Pancreas (tissue), 10 donors: ENCODE measurements around the gene HSPA5. TPM values are rescaled to one million over a fixed set of nuclear protein-coding genes. Genes with fewer than 3 reads are reported as not detected.
"Not testable (repeated sequence)": the region's sequence is repeated elsewhere in the genome, so short reads cannot be mapped to it uniquely, and the experiment has no call there.

Experiments used
- ATAC-seq, 4 donors: fragments of 200-7000 bp; cut with Tn5 transposase; one replicate each; pipeline versions ENCODE4 v1.8.0 to v1.9.1; 2020; ENCODE audit warnings: mild to moderate bottlenecking in 4 of 4, moderate library complexity in 4 of 4
- DNase-seq, 6 donors: peaks; one replicate each; pipeline ENCODE4 v3.0.0-alpha.2; 2020
- FAIRE-seq: peaks from 2 replicates; lab custom pipeline; 2012; peaks lifted over from hg19 to GRCh38; lab: Jason Lieb, UNC
- H3K27ac ChIP-seq, 4 donors: fragments of 200-600 bp; sonication (generic); 1 replicate in 3 of 4; 2 replicates in 1 of 4; pipeline versions ENCODE4 v1.5.0 to v1.8.0; 2020
- H3K27me3 ChIP-seq, 4 donors: fragments of 200-600 bp; one replicate each; pipeline ENCODE4 v1.8.0; 2021
- H3K36me3 ChIP-seq, 3 donors: fragments of 200-600 bp; sonication (generic) in 1 of 3; one replicate each; pipeline versions ENCODE4 v1.5.0 to v1.8.0; 2020 to 2021
- H3K4me1 ChIP-seq, 3 donors: fragments of 200-600 bp; one replicate each; pipeline ENCODE4 v1.8.0; 2021
- H3K4me3 ChIP-seq, 4 donors: fragments of 200-600 bp; sonication (generic) in 2 of 4; one replicate each; pipeline versions ENCODE4 v1.5.0 to v1.8.0; 2020 to 2021
- H3K9me3 ChIP-seq, 4 donors: fragments of 200-600 bp; one replicate each; pipeline ENCODE4 v1.8.0; 2021
- WGBS, 2 donors: extraction: QIAGEN DNeasy Blood & Tissue Kit; methylation state at CpG; one replicate each; pipeline ENCODE4 v1.1.7; 2013; 5-methylcytosine and 5-hydroxymethylcytosine counted together
- intact Hi-C, 3 donors: fragments of 100-400 bp; cut with DNase I; formaldehyde crosslinking; loops; one replicate each; pipeline versions ENCODE4 v1.11.1 to v1.14.2; 2022
- polyA plus RNA-seq, 2 donors: library from polyadenylated mRNA; stranded (reverse); fragments of 200-250 nt; gene quantifications; one replicate each; pipeline ENCODE4 v1.2.3, GENCODE V29; 2013
- total RNA-seq, 6 donors: library from RNA; stranded (reverse); fragmentation: NEBNext Ultra II Directional in 4 of 6; extraction: Animal tissue kit (Norgen Biotek cat#: 25700) in 4 of 6; gene quantifications; one replicate each; pipeline versions ENCODE4 v1.2.1 to v1.2.4, GENCODE V29; 2021 to 2023
- TF ChIP-seq, protein P1 (sequence below), 4 donors: fragments of 200-600 bp; sonication (generic) in 3 of 4; IDR thresholded peaks; one replicate each; pipeline versions ENCODE4 v1.5.0 to v1.8.0; 2021; ENCODE audit warnings: antibody characterized with exemption in 4 of 4
- donor health status: healthy with polysubstance abuse.
- donor health status: DM: no; HTN: no; CAD: no; lungs with moderate emphysema.
- donor health status: DM: no; HTN: no; CAD: no.
- donor health status: control.
- donor health status: control.
- donor health status: Bipolar disorder and iron deficiency.
- donor health status: DM: yes; HTN: yes; CAD: no.
- donor health status: DM: no; HTN: no; CAD: no.
- donor health status: DM: no; HTN: no; CAD: no.
- donor health status: DM: yes; HTN: yes; CAD: no.

The HSPA5 gene
- total and polyA plus RNA-seq, 8 donors, result 50.2 to 248 (median 165) TPM

DNA sequence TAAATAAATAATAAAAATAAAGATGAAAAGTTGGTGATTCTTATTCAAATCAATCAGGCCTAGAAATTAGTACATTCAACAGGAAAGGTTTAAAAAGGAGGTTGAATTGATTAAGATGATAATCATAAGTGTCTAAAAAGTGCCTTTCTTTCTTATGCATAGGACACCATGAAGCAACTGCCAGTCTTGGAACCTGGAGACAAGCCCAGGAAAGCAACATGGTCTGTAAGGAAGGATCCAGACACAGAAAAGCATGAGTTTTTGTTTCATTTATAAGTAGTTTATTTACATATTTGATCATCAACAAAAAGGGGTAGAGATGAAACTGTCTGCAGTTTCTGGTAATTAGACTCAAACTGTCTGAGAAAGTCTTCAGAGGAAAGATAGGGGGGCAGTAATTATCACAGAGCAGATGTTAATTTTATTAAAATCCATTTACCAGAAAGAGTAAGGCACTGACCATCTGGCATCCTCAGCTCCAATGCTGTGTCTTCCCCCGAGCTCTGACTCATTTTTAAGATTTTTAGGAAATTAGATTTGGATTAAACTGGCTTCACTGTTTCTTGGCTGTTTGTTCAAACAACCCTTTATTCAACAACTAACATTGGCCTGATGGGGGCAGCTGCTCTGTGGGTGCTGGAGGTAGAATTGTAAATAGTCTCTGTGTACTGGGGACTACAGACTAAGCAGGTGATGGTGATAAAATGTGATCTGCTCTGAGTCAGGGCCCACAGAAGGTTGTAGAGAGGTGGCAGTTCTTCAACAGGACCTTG, 38.1 kb downstream of the HSPA5 start:
- intact Hi-C loops, result no loop called here

DNA sequence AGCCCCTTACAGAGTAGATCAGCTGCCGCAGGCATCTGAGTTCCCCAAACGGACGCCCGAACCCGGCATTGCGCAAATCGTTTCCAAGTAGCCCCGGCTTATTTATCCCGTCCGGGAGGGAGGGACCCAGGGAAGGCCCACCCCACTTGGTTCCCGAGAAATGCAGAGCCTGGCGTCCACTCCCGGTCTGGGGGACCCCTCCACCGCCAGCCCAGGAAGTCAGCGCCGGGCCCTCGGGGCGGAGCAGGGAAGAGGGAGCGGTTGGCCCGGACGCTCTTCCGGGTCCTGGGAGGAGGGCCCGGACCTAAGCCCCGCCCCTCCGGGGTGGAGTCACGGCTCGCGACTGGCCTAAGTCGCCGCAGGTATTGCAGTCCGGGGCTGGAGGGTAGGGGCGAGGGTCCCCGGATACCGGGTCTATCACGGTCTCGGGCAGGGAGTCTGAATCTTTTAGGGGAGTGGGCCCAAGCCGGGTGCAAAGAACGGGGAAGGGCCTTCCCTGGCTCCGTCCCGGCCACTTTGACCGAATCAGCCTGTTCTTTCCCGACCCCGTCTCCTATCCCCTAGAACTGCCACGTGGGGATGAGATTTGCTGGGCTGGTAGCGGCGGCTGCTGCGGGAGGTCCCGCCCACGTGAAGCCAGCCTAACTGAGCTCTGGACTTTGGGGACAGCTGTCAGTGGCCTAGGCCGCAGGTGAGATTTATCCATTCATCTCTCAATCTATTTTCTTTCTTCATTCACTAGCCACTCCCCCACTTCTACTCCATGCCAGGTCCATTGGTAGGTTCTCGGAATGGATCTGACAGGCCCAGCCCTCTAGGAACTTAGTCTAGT, 40.7 kb downstream of the HSPA5 start, which contains the start of gene RABEPK:
Gene RABEPK, plus strand, starts transcription at position 327 of the 832 bp plus-strand sequence. CDS start 2,472 bp downstream, outside the sequence.
- Histone ChIP-seq H3K4me3 (peak within 1 kb of the TSS; percentile 61 to 77 (median 68)), H3K36me3 (peaks cover 0 to 5% (median 0%) of the 10 kb centered on the region in 3 donors), H3K9me3 (no peaks in the 10 kb centered on the region), H3K4me1 (no peaks in the 10 kb centered on the region), H3K27me3 (no peaks in the 10 kb centered on the region), H3K27ac (peak within 1 kb of the TSS; percentile 65 to 91 (median 76))
- ATAC-seq (peak; percentile 99 to 100 (median 99)), FAIRE-seq (no peak), DNase-seq (peak; percentile 89 to 97 (median 94))
- TF ChIP-seq, protein P1, sequence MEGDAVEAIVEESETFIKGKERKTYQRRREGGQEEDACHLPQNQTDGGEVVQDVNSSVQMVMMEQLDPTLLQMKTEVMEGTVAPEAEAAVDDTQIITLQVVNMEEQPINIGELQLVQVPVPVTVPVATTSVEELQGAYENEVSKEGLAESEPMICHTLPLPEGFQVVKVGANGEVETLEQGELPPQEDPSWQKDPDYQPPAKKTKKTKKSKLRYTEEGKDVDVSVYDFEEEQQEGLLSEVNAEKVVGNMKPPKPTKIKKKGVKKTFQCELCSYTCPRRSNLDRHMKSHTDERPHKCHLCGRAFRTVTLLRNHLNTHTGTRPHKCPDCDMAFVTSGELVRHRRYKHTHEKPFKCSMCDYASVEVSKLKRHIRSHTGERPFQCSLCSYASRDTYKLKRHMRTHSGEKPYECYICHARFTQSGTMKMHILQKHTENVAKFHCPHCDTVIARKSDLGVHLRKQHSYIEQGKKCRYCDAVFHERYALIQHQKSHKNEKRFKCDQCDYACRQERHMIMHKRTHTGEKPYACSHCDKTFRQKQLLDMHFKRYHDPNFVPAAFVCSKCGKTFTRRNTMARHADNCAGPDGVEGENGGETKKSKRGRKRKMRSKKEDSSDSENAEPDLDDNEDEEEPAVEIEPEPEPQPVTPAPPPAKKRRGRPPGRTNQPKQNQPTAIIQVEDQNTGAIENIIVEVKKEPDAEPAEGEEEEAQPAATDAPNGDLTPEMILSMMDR (IDR thresholded peaks at IDR 0.05), result no peak
- intact Hi-C loops, result no loop called here
- 0% methylated on average over 50 to 51 of the region's 51 CpGs for WGBS, 2 donors

More for the DNA sequence above, 38.1 kb downstream of the HSPA5 start:
- ATAC-seq, result no peak
- 91 to 100% methylated on average over 1 of the region's 1 CpG for WGBS, 2 donors
- TF ChIP-seq, protein P1 (IDR thresholded peaks at IDR 0.05), result no peak
- no peaks in the 10 kb centered on the region for H3K27me3 ChIP-seq
- no peak for DNase-seq
- no peak overlapping the region for H3K27ac ChIP-seq
- FAIRE-seq, result no peak
- H3K9me3 ChIP-seq, result no peaks in the 10 kb centered on the region
- H3K36me3 ChIP-seq, result peaks cover 0 to 13% (median 0%) of the 10 kb centered on the region in 3 donors
- no peaks in the 10 kb centered on the region for H3K4me1 ChIP-seq
- H3K4me3 ChIP-seq, result no peak overlapping the region

DNA sequence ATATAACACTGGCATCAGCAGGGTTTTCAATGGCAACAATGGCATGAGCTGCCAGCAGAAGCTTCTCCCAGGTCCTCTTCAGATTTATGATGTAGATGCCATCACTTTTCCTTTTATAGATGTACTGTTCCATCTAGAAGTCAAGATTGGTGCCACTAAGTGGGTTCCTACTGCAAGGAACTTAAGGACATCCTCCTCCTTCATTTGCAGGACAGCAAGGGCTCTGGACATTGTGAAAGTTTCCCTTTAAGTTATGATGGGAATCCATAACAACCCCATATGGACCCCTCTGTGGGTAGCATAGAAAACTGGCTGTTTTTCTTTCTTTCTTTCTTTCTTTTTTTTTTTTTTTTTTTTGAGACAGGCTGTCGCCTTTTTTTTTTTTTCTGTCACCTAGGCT, 45.6 kb downstream of the HSPA5 start:
- DNase-seq, intact Hi-C loops, FAIRE-seq, H3K9me3 ChIP-seq, ATAC-seq, H3K4me1 ChIP-seq, H3K27me3 ChIP-seq, H3K36me3 ChIP-seq, H3K4me3 ChIP-seq, H3K27ac ChIP-seq: not testable (repeated sequence)
- 67% methylated on average over 1 of the region's 1 CpG; no CpG with 5 or more reads in 1 of the 2 donors for WGBS, 2 donors

DNA sequence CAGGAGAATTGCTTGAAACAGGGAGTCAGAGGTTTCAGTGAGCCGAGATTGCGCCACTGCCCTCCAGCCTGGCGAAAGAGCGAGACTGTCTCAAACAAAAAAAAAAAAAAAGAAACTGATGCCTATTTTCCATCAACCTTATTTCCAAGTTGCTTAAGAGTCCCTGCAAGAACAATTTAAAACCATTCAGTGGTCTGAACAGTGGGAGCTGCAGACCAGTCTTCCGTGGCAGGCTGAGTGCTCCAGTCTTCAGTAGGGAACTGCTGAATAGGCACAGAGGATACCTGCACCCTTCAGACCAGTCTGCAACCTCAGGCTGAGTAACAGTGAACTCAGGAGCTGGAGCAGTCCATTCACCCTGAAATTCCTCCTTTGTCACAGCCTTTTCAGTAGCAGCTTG, 46.7 kb downstream of the HSPA5 start:
- intact Hi-C loops, H3K27me3 ChIP-seq, H3K27ac ChIP-seq, H3K4me3 ChIP-seq, ATAC-seq, DNase-seq, H3K4me1 ChIP-seq, FAIRE-seq, H3K36me3 ChIP-seq, H3K9me3 ChIP-seq: not testable (repeated sequence)
- 92% methylated on average over 5 of the region's 5 CpGs for WGBS, 2 donors

DNA sequence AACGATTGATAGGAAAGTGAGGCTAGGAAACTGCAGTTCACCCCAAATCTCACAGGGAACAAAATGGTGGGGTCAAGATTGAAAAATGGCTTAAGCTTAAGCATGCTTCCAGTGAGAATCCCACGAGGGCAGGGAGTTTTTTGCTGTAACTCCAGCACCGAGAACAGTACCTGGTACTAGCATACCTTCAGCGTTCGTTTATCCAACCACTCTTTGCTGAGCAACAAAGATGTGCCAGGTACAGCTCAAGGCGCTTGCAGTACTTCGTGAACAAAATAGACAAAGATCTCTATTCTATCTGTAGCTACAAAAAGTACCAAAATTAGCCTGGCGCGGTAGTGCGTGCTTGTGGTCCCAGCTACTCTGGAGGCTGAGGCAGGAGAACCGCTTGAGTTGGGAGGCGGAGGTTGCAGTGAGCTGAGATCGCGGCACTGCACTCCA, 50.8 kb downstream of the HSPA5 start:
- WGBS, 2 donors, result 46 to 50% methylated on average over 14 of the region's 14 CpGs
- FAIRE-seq, result no peak
- TF ChIP-seq, protein P1 (IDR thresholded peaks at IDR 0.05), result no peak
- no peaks in the 10 kb centered on the region for H3K27me3 ChIP-seq
- intact Hi-C loops, result no loop called here
- H3K36me3 ChIP-seq, result no peaks in the 10 kb centered on the region
- DNase-seq, result peak in 1 of 6 donors; percentile 22
- H3K9me3 ChIP-seq, result no peaks in the 10 kb centered on the region
- peak overlapping the region; percentile 55 to 100 (median 98) for H3K4me3 ChIP-seq
- peak overlapping the region; percentile 85 to 89 (median 86) for H3K27ac ChIP-seq
- peaks cover 7 to 21% (median 12%) of the 10 kb centered on the region in 3 donors for H3K4me1 ChIP-seq
- ATAC-seq, result peak; percentile 2 to 3 (median 2)
